HCT116 (cell line): ENCODE measurements around the gene TENM4. TPM values are rescaled to one million over a fixed set of nuclear protein-coding genes. Genes with fewer than 3 reads are reported as not detected.

Experiments
- ATAC-seq: fragments of 200-7000 bp; cut with Tn5 transposase; 2 replicates; pipeline ENCODE4 v1.9.1; 2020; ENCODE audit warnings: mild to moderate bottlenecking, moderate library complexity
- BruUV-seq: library from RNA; stranded (reverse); fragments of 400-500 nt; replicated peaks from 2 replicates; lab custom pipeline; 2021; lab: Mats Ljungman, UMichigan
- CTCF ChIA-PET: fragments of 300-600 bp; sonication (Branson Sonifier 250); formaldehyde crosslinking; loops from one replicate; lab custom pipeline; 2021; ENCODE audit warnings: antibody characterized with exemption; lab: Charles Lee
- POLR2A ChIA-PET: fragments of 300-600, 350-600 bp; sonication (Branson Sonifier 250); formaldehyde crosslinking; loops from one replicate; lab custom pipeline; 2021; ENCODE audit warnings: antibody characterized with exemption; lab: Charles Lee
- RAD21 ChIA-PET, 2 experiments: fragments of 300-600 bp; sonication (Branson Sonifier 250); formaldehyde crosslinking; loops; one replicate each; lab custom pipeline; 2023; ENCODE audit warnings: low total read pairs in 2 of 2; ENCODE audit not compliant: uncharacterized antibody in 2 of 2, unreplicated experiment in 2 of 2, low non-redundant PET in 1 of 2; lab: Charles Lee
- DNase-seq: peaks from one replicate; pipeline ENCODE4 v3.0.0-alpha.2; 2010; ENCODE audit warnings: low read depth, low spot score
- H2AFZ ChIP-seq: fragments of 200-600 bp; shearing (Covaris generic), sonication (generic); 2 replicates; pipeline ENCODE4 v1.6.1; 2017; ENCODE audit warnings: low read depth, mixed run types, mixed read lengths, antibody characterized with exemption, low read length; ENCODE audit not compliant: poor library complexity, severe bottlenecking
- H3K27ac ChIP-seq: 2 replicates; pipeline ENCODE4 v1.5.1; 2012; ENCODE audit warnings: low read depth, low read length
- H3K27me3 ChIP-seq: fragments of 200-600 bp; sonication (generic); 2 replicates; pipeline ENCODE4 v1.6.1; 2016; ENCODE audit warnings: mixed run types, low read length, mixed read lengths; ENCODE audit not compliant: insufficient read depth
- H3K36me3 ChIP-seq, 2 experiments: fragments of 200-500 bp in 1 of 2; fragments of 200-600 bp in 1 of 2; sonication (Bioruptor generic) in 1 of 2; sonication (generic) in 1 of 2; 2 replicates each; pipeline versions ENCODE4 v1.5.1 to v1.6.1; 2014 to 2016; ENCODE audit warnings: low read length in 2 of 2, inconsistent platforms in 1 of 2, mixed read lengths in 1 of 2, mixed run types in 1 of 2; ENCODE audit not compliant: insufficient read depth in 2 of 2, control insufficient read depth in 1 of 2
- H3K4me1 ChIP-seq, 2 experiments: fragments of 200-600 bp in 1 of 2; sonication (generic) in 1 of 2; 2 replicates each; pipeline versions ENCODE4 v1.5.1 to v1.6.1; 2012 to 2017; ENCODE audit warnings: low read length in 2 of 2, inconsistent platforms in 1 of 2, mild to moderate bottlenecking in 1 of 2, mixed read lengths in 1 of 2, mixed run types in 1 of 2, moderate library complexity in 1 of 2; ENCODE audit not compliant: insufficient read depth in 2 of 2, control insufficient read depth in 1 of 2
- H3K4me2 ChIP-seq: fragments of 200-600 bp; sonication (generic); 2 replicates; pipeline ENCODE4 v1.6.1; 2017; ENCODE audit warnings: mixed run types, low read length, mixed read lengths
- H3K4me3 ChIP-seq, 2 experiments: fragments of 200-600 bp in 1 of 2; sonication (generic) in 1 of 2; replicated peaks in 1 of 2; 2 replicates each; pipeline ENCODE4 v1.5.1; 2011 to 2016; ENCODE audit warnings: low read length in 2 of 2, control low read depth in 1 of 2, low read depth in 1 of 2, mild to moderate bottlenecking in 1 of 2, mixed read lengths in 1 of 2, mixed run types in 1 of 2
- H3K79me2 ChIP-seq: fragments of 200-600 bp; sonication (generic); 2 replicates; pipeline ENCODE4 v1.6.1; 2017; ENCODE audit warnings: mild to moderate bottlenecking, mixed run types, low read length, moderate library complexity, mixed read lengths; ENCODE audit not compliant: insufficient read depth
- H3K9ac ChIP-seq: fragments of 200-600 bp; sonication (generic); 2 replicates; pipeline ENCODE4 v1.6.1; 2016; ENCODE audit warnings: low read length, mixed read lengths
- H3K9me2 ChIP-seq: fragments of 200-600 bp; sonication (generic), shearing (Covaris generic); 2 replicates; pipeline ENCODE4 v1.6.1; 2017; ENCODE audit warnings: mixed run types, mild to moderate bottlenecking, moderate library complexity; ENCODE audit not compliant: insufficient read depth
- H3K9me3 ChIP-seq, 2 experiments: fragments of 200-500 bp in 1 of 2; fragments of 200-600 bp in 1 of 2; sonication (Bioruptor generic) in 1 of 2; sonication (generic) in 1 of 2; 2 replicates each; pipeline ENCODE4 v1.6.1; 2014 to 2017; ENCODE audit warnings: low read length in 2 of 2, mixed read lengths in 2 of 2, inconsistent platforms in 1 of 2, low read depth in 1 of 2, mild to moderate bottlenecking in 1 of 2, mixed run types in 1 of 2, moderate library complexity in 1 of 2; ENCODE audit not compliant: control insufficient read depth in 1 of 2, insufficient read depth in 1 of 2
- H4K20me1 ChIP-seq: fragments of 200-600 bp; sonication (generic), shearing (Covaris generic); 2 replicates; pipeline ENCODE4 v1.6.1; 2017; ENCODE audit warnings: mixed run types, mild to moderate bottlenecking, moderate library complexity; ENCODE audit not compliant: insufficient read depth
- FOSL1 ChIP-seq: IDR thresholded peaks from 2 replicates; pipeline ENCODE4 v1.6.1; 2012; ENCODE audit warnings: low read depth
- POLR2AphosphoS5 ChIP-seq: IDR thresholded peaks from 2 replicates; pipeline ENCODE4 v1.6.1; 2011; ENCODE audit warnings: mild to moderate bottlenecking, low read depth, low read length, moderate library complexity
- REST ChIP-seq: IDR thresholded peaks from 2 replicates; pipeline ENCODE4 v1.6.1; 2012; ENCODE audit warnings: low read depth
- intact Hi-C: fragments of 100-400 bp; cut with micrococcal nuclease; formaldehyde crosslinking; loops from 2 replicates; pipeline ENCODE4 v1.10.0; 2022
- total RNA-seq: library from RNA; stranded (reverse); gene quantifications from one replicate; pipeline ENCODE4 v1.2.1, GENCODE V29; 2021; ENCODE audit not compliant: unreplicated experiment

The TENM4 gene
- total RNA-seq, 1 experiment from 2014 or later: 0.05 TPM

GRCh38 chr11:78685156-78685555 is 755.7 kb downstream of the TENM4 start:
- Histone ChIP-seq H3K9me3 (no peaks in the 10 kb centered on the region), H3K4me1 (peaks cover 4 to 5% of the 10 kb centered on the region in 2 experiments)
- ATAC-seq: no peak
- TF ChIP-seq POLR2AphosphoS5: no peak
- TF ChIP-seq, all 23 proteins: peak for 0
- peaks cover 20% of the 10 kb centered on the region for H3K27me3 ChIP-seq
- ChIA-PET RAD21 (no interaction called here), POLR2A (no interaction called here), CTCF (no interaction called here)
- no peaks in the 10 kb centered on the region for H3K36me3 ChIP-seq
- H3K4me2 ChIP-seq: no peak overlapping the region
- intact Hi-C loops: no loop called here
- H3K27ac ChIP-seq: no peak overlapping the region
- no peaks in the 10 kb centered on the region for H3K79me2 ChIP-seq
- H3K9me2 ChIP-seq: no peaks in the 10 kb centered on the region
- H3K9ac ChIP-seq: no peak overlapping the region
- no peaks in the 10 kb centered on the region for H4K20me1 ChIP-seq
- no TSS peak for BruUV-seq
- no peak overlapping the region for H3K4me3 ChIP-seq
- DNase-seq: no peak
- H2AFZ ChIP-seq: no peak overlapping the region

GRCh38 chr11:78684377-78684776 is 756.5 kb downstream of the TENM4 start:
- Histone ChIP-seq H3K9me2 (no peaks in the 10 kb centered on the region), H4K20me1 (no peaks in the 10 kb centered on the region), H3K79me2 (no peaks in the 10 kb centered on the region), H3K27me3 (peaks cover 20% of the 10 kb centered on the region), H2AFZ (no peak overlapping the region), H3K27ac (no peak overlapping the region), H3K4me2 (no peak overlapping the region), H3K9ac (no peak overlapping the region), H3K36me3 (no peaks in the 10 kb centered on the region), H3K9me3 (no peaks in the 10 kb centered on the region), H3K4me1 (peaks cover 4 to 5% of the 10 kb centered on the region in 2 experiments), H3K4me3 (no peak overlapping the region)
- TF ChIP-seq REST (peak; percentile 36), FOSL1 (no peak)
- ChIA-PET CTCF (no interaction called here), RAD21 (no interaction called here), POLR2A (no interaction called here)
- no peak for DNase-seq
- BruUV-seq: no TSS peak
- no peak for ATAC-seq
- intact Hi-C loops: no loop called here
